Measurements from ENCODE around the gene HCFC1R1. TPM values are rescaled to one million over a fixed set of nuclear protein-coding genes. Genes with fewer than 3 reads are reported as not detected.

The HCFC1R1 gene
- total and polyA plus RNA-seq, 4 donors, result 10.9 to 138 (median 45.7) TPM

GRCh38 chr16:3032624-3033023 is 8.9 kb upstream of the HCFC1R1 start:
- H3K4me3 ChIP-seq, result no peak overlapping the region
- H3K9me3 ChIP-seq (ENCODE audit: control insufficient read depth in 4 of 4, insufficient read depth in 3 of 4, low read length in 3 of 4), result no peaks in the 10 kb centered on the region
- no peak overlapping the region for H3K9ac ChIP-seq (ENCODE audit: insufficient read depth in 1 of 2, low read length in 2 of 2)
- TF ChIP-seq, protein P1, sequence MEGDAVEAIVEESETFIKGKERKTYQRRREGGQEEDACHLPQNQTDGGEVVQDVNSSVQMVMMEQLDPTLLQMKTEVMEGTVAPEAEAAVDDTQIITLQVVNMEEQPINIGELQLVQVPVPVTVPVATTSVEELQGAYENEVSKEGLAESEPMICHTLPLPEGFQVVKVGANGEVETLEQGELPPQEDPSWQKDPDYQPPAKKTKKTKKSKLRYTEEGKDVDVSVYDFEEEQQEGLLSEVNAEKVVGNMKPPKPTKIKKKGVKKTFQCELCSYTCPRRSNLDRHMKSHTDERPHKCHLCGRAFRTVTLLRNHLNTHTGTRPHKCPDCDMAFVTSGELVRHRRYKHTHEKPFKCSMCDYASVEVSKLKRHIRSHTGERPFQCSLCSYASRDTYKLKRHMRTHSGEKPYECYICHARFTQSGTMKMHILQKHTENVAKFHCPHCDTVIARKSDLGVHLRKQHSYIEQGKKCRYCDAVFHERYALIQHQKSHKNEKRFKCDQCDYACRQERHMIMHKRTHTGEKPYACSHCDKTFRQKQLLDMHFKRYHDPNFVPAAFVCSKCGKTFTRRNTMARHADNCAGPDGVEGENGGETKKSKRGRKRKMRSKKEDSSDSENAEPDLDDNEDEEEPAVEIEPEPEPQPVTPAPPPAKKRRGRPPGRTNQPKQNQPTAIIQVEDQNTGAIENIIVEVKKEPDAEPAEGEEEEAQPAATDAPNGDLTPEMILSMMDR (IDR thresholded peaks at IDR 0.05; ENCODE audit: control extremely low read depth, extremely low read depth), result no peak
- 32% methylated on average over 7 of the region's 7 CpGs for whole genome bisulfite sequencing, 2 donors
- DNase-seq, result no peak
- no peak for ATAC-seq (ENCODE audit: insufficient read depth, low FRiP score)
- no peaks in the 10 kb centered on the region for H3K36me3 ChIP-seq (ENCODE audit: control insufficient read depth in 4 of 4, insufficient read depth in 4 of 4, low read length in 4 of 4)
- peaks cover 0 to 46% (median 41%) of the 10 kb centered on the region in 3 donors for H3K27me3 ChIP-seq (ENCODE audit: control insufficient read depth in 3 of 3, insufficient read depth in 3 of 3, low read length in 2 of 3)
- no peak overlapping the region for H3K27ac ChIP-seq (ENCODE audit: low read depth in 1 of 2, low read length in 1 of 2)
- H3K4me1 ChIP-seq (ENCODE audit: control insufficient read depth in 5 of 5, insufficient read depth in 5 of 5, low read length in 5 of 5), result peaks cover 0 to 11% (median 0%) of the 10 kb centered on the region in 5 donors

DNA sequence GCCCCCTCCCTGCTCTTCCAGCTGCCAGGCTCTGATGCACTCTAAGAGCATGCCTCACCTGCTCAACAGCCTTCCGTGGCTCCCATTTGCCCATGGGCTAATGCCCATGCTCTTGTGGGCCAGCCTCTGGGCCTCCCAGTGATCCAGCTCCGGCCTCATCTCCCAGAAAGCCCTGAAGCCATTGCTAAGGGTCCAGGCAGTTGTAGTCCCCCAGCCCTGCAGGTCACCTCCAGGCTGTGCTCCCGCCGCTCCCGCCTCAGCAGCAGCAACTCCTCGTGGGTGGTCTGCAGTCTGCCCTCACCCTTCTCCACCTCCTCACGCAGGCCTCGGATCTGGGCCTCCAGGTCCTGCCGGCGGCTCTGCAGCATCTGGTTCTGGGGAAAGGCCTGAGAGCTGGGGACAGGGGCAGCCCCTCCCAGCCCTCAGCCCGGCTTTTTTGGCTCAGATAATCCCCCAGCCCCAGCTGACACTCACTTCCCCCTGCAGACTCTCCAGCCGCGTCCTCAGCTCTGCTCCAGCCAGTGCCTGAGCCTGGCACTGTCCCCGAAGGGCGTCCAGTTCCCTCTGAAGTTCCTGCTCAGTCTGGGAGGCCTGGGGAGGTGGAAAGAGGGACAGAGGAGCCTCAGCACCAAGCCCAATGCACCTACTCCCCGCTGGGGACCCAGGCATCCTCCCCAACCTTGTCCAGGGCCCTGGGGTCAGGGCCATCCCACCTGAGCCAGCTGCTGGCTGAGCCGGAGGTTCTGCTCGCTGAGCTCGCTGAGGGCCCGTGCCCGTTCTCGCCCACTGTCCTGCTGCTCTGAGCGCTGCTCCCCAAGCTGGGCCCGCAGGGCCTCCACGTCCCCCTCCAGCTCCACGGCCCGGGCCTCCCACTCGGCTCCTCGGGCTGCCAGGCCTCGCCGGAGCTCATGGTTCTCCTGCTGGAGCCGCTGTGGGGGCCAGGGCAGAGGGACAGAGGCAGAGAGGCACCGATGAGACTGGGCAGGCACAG is 6.8 kb upstream of the HCFC1R1 start:
- Histone ChIP-seq H3K36me3 (ENCODE audit: control insufficient read depth in 4 of 4, insufficient read depth in 4 of 4, low read length in 4 of 4) (peaks cover 0 to 18% (median 7%) of the 10 kb centered on the region in 4 donors), H3K27me3 (ENCODE audit: control insufficient read depth in 3 of 3, insufficient read depth in 3 of 3, low read length in 2 of 3) (peaks cover 0 to 32% (median 27%) of the 10 kb centered on the region in 3 donors), H3K9me3 (ENCODE audit: control insufficient read depth in 4 of 4, insufficient read depth in 3 of 4, low read length in 3 of 4) (no peaks in the 10 kb centered on the region), H3K4me3 (no peak overlapping the region), H3K27ac (ENCODE audit: low read depth in 1 of 2, low read length in 1 of 2) (no peak overlapping the region), H3K4me1 (ENCODE audit: control insufficient read depth in 5 of 5, insufficient read depth in 5 of 5, low read length in 5 of 5) (peaks cover 0 to 11% (median 0%) of the 10 kb centered on the region in 5 donors), H3K9ac (ENCODE audit: insufficient read depth in 1 of 2, low read length in 2 of 2) (no peak overlapping the region)
- TF ChIP-seq, protein P1 (IDR thresholded peaks at IDR 0.05; ENCODE audit: control extremely low read depth, extremely low read depth), result no peak
- WGBS, 2 donors, result 78 to 79% methylated on average over 31 to 33 of the region's 33 CpGs
- no peak for DNase-seq
- ATAC-seq (ENCODE audit: insufficient read depth, low FRiP score), result no peak

DNA sequence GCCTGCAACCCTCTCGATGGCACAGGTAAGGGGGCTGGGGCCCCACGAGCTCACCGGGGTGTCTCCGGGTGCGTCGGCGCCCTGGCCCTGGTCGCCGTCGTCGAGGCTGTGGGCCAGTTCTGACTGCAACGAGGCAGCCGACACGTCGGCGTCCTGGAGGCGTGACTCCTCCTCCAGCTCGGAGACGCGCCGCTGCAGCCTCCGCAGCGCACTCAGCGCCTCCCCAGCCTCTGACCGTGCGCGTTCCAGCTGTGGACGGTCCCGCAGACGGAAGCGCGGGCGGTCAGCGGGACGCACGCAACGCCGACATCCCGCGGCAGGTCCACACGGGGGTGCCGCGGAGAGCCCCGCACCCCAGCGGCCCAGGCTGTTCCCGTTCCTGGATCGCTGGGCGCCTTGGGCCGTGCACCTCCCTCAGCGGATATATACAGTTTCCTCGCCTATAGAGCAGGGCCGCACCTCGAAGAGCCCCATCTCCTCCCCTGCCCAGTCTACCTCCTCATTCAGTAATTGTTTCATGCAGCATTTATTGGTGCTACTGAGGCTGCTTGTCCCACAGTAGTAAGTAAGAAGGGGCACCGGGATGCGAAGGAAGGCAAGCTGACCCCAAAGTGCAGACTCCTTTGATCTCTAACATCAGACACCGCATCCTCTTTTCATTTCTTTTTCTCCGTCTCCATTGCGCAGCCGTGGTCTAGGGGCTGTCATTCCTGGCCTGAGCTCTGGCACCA is 5.9 kb upstream of the HCFC1R1 start:
- Histone ChIP-seq H3K36me3 (ENCODE audit: control insufficient read depth in 4 of 4, insufficient read depth in 4 of 4, low read length in 4 of 4) (peaks cover 0 to 18% (median 7%) of the 10 kb centered on the region in 4 donors), H3K9me3 (ENCODE audit: control insufficient read depth in 4 of 4, insufficient read depth in 3 of 4, low read length in 3 of 4) (no peaks in the 10 kb centered on the region), H3K27me3 (ENCODE audit: control insufficient read depth in 3 of 3, insufficient read depth in 3 of 3, low read length in 2 of 3) (peaks cover 0 to 27% (median 23%) of the 10 kb centered on the region in 3 donors), H3K9ac (ENCODE audit: insufficient read depth in 1 of 2, low read length in 2 of 2) (no peak overlapping the region), H3K27ac (ENCODE audit: low read depth in 1 of 2, low read length in 1 of 2) (peak overlapping the region in 1 of 2 donors; percentile 11), H3K4me3 (no peak overlapping the region), H3K4me1 (ENCODE audit: control insufficient read depth in 5 of 5, insufficient read depth in 5 of 5, low read length in 5 of 5) (peaks cover 0 to 11% (median 0%) of the 10 kb centered on the region in 5 donors)
- ATAC-seq (ENCODE audit: insufficient read depth, low FRiP score) (no peak), DNase-seq (peak in 2 of 3 donors; percentile 21 to 54)
- 12 to 20% methylated on average over 51 to 59 of the region's 59 CpGs for WGBS, 2 donors
- TF ChIP-seq, protein P1 (IDR thresholded peaks at IDR 0.05; ENCODE audit: control extremely low read depth, extremely low read depth), result no peak
